NCI-H82 treated with DMSO at 0.1 percent for 48 hours (cell line): ENCODE results near the gene CLPTM1L.

ENCODE experiments used
- DNase-seq: peaks from one replicate; lab custom pipeline; 2025; ENCODE audit not compliant: unreplicated experiment; lab: John Stamatoyannopoulos, UW

CLPTM1L gene

GRCh38 chr5:1344975-1345838 is at the start of gene CLPTM1L:
Gene CLPTM1L (minus strand): TSS chr5:1345099. CDS start chr5:1344841, 258 bp downstream.
- DNase-seq, result no peak

- no peak for DNase-seq
These were observed 48.9 kb upstream of the CLPTM1L start for GRCh38 chr5:1393571-1394501.

- no peak for DNase-seq
These were observed 48.1 kb upstream of the CLPTM1L start for GRCh38 chr5:1392801-1393565.

GRCh38 chr5:1392261-1392660 is 47.4 kb upstream of the CLPTM1L start:
- DNase-seq, result no peak

- DNase-seq, result no peak
These were observed 46.8 kb upstream of the CLPTM1L start for GRCh38 chr5:1391691-1392090.

- no peak for DNase-seq
These were observed 46.1 kb upstream of the CLPTM1L start for GRCh38 chr5:1390861-1391600.

- DNase-seq, result no peak
These were observed 45.4 kb upstream of the CLPTM1L start for GRCh38 chr5:1390333-1390732.

GRCh38 chr5:1388383-1388967 is 43.6 kb upstream of the CLPTM1L start:
- DNase-seq, result no peak

GRCh38 chr5:1387876-1388275 is 43.0 kb upstream of the CLPTM1L start:
- DNase-seq, result no peak

GRCh38 chr5:1387059-1387755 is 42.3 kb upstream of the CLPTM1L start:
- DNase-seq, result no peak

GRCh38 chr5:1386274-1386717 is 41.4 kb upstream of the CLPTM1L start:
- DNase-seq, result no peak

GRCh38 chr5:1385395-1386273 is 40.7 kb upstream of the CLPTM1L start:
- peak; percentile 4 for DNase-seq

- DNase-seq, result no peak
These were observed 39.6 kb upstream of the CLPTM1L start for GRCh38 chr5:1384521-1384920.

- DNase-seq, result no peak
These were observed 39.0 kb upstream of the CLPTM1L start for GRCh38 chr5:1383886-1384401.

GRCh38 chr5:1383344-1383743 is 38.4 kb upstream of the CLPTM1L start:
- no peak for DNase-seq

- DNase-seq, result no peak
These were observed 37.4 kb upstream of the CLPTM1L start for GRCh38 chr5:1382248-1382700.

- DNase-seq, result no peak
These were observed 36.7 kb upstream of the CLPTM1L start for GRCh38 chr5:1381370-1382247.
